ENCODE measurements around the gene ACSL4. TPM values are rescaled to one million over a fixed set of nuclear protein-coding genes. Genes with fewer than 3 reads are reported as not detected.

The ACSL4 gene
- total RNA-seq, 6 donors from 2014 or later, result 53.2 to 156 (median 106) TPM

GRCh38 chrX:109720947-109721346 lies 12.1 kb downstream of the ACSL4 start:
- H3K27me3 ChIP-seq, result no peaks in the 10 kb centered on the region
- H3K4me3 ChIP-seq, result no peak overlapping the region
- ATAC-seq (ENCODE audit: low FRiP score in 2 of 2) (no peak), DNase-seq (no peak)
- 61 to 70% methylated on average over 2 of the region's 2 CpGs for WGBS, 2 donors
- no peaks in the 10 kb centered on the region for H3K36me3 ChIP-seq
- no peak overlapping the region for H3K27ac ChIP-seq
- peaks cover 0 to 9% (median 6%) of the 10 kb centered on the region in 4 donors for H3K4me1 ChIP-seq
- TF ChIP-seq POLR2A (IDR thresholded peaks at IDR 0.05) (no peak), POLR2AphosphoS5 (IDR thresholded peaks at IDR 0.05) (no peak), EP300 (IDR thresholded peaks at IDR 0.05) (no peak)
- TF ChIP-seq, protein P1, sequence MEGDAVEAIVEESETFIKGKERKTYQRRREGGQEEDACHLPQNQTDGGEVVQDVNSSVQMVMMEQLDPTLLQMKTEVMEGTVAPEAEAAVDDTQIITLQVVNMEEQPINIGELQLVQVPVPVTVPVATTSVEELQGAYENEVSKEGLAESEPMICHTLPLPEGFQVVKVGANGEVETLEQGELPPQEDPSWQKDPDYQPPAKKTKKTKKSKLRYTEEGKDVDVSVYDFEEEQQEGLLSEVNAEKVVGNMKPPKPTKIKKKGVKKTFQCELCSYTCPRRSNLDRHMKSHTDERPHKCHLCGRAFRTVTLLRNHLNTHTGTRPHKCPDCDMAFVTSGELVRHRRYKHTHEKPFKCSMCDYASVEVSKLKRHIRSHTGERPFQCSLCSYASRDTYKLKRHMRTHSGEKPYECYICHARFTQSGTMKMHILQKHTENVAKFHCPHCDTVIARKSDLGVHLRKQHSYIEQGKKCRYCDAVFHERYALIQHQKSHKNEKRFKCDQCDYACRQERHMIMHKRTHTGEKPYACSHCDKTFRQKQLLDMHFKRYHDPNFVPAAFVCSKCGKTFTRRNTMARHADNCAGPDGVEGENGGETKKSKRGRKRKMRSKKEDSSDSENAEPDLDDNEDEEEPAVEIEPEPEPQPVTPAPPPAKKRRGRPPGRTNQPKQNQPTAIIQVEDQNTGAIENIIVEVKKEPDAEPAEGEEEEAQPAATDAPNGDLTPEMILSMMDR (IDR thresholded peaks at IDR 0.05), result no peak
- no peaks in the 10 kb centered on the region for H3K9me3 ChIP-seq

DNA sequence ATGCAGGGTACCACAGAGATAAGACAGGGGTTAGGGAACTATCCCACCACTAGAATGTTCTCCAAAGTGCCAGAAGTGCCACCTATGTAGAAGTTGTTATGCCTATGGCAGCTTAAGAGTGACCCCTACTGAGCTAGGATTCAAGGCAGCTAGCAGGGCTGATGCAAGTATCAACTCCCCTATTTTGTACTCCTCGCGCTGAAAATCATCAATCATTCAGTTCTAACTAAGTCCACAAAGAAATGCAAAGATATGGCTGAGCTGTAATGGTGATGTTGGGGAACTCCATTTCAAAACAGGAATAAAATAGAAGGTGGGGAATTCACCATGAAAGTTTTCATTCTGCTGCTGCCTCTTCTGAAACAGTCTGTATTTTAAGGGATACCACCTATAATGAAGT lies 13.8 kb downstream of the ACSL4 start:
- 70 to 73% methylated on average over 2 of the region's 2 CpGs for WGBS, 2 donors
- DNase-seq (no peak), ATAC-seq (ENCODE audit: low FRiP score in 2 of 2) (no peak)
- no peak overlapping the region for H3K27ac ChIP-seq
- H3K4me1 ChIP-seq, result peaks cover 0 to 11% (median 6%) of the 10 kb centered on the region in 4 donors
- H3K4me3 ChIP-seq, result no peak overlapping the region
- no peaks in the 10 kb centered on the region for H3K9me3 ChIP-seq
- H3K36me3 ChIP-seq, result no peaks in the 10 kb centered on the region
- TF ChIP-seq POLR2A (IDR thresholded peaks at IDR 0.05), result no peak
- TF ChIP-seq EP300 (IDR thresholded peaks at IDR 0.05), result no peak
- no peak for TF ChIP-seq POLR2AphosphoS5 (IDR thresholded peaks at IDR 0.05)
- TF ChIP-seq, protein P1 (IDR thresholded peaks at IDR 0.05), result no peak
- H3K27me3 ChIP-seq, result no peaks in the 10 kb centered on the region

GRCh38 chrX:109716431-109717028 lies 16.5 kb downstream of the ACSL4 start:
- WGBS, 2 donors, result 14 to 25% methylated on average over 1 of the region's 1 CpG
- TF ChIP-seq EP300 (IDR thresholded peaks at IDR 0.05) (no peak), POLR2AphosphoS5 (IDR thresholded peaks at IDR 0.05) (no peak), POLR2A (IDR thresholded peaks at IDR 0.05) (no peak)
- TF ChIP-seq, protein P1 (IDR thresholded peaks at IDR 0.05), result no peak
- H3K27ac ChIP-seq, result no peak overlapping the region
- DNase-seq (no peak), ATAC-seq (ENCODE audit: low FRiP score in 2 of 2) (no peak)
- H3K4me3 ChIP-seq, result no peak overlapping the region
- H3K27me3 ChIP-seq, result no peaks in the 10 kb centered on the region
- H3K9me3 ChIP-seq, result no peaks in the 10 kb centered on the region
- no peaks in the 10 kb centered on the region for H3K36me3 ChIP-seq
- H3K4me1 ChIP-seq, result peaks cover 0 to 11% (median 6%) of the 10 kb centered on the region in 4 donors

GRCh38 chrX:109714340-109714958 lies 18.6 kb downstream of the ACSL4 start:
- no peak overlapping the region for H3K4me3 ChIP-seq
- H3K9me3 ChIP-seq, result no peaks in the 10 kb centered on the region
- 35 to 50% methylated on average over 1 of the region's 1 CpG for WGBS, 2 donors
- DNase-seq (no peak), ATAC-seq (ENCODE audit: low FRiP score in 2 of 2) (no peak)
- H3K4me1 ChIP-seq, result peaks cover 0 to 17% (median 9%) of the 10 kb centered on the region in 4 donors
- H3K36me3 ChIP-seq, result no peaks in the 10 kb centered on the region
- TF ChIP-seq EP300 (IDR thresholded peaks at IDR 0.05) (no peak), POLR2A (IDR thresholded peaks at IDR 0.05) (no peak), POLR2AphosphoS5 (IDR thresholded peaks at IDR 0.05) (no peak)
- TF ChIP-seq, protein P1 (IDR thresholded peaks at IDR 0.05), result no peak
- H3K27ac ChIP-seq, result no peak overlapping the region
- no peaks in the 10 kb centered on the region for H3K27me3 ChIP-seq
